Measurements from ENCODE around the gene CDC42BPB. TPM values are rescaled to one million over a fixed set of nuclear protein-coding genes. Genes with fewer than 3 reads are reported as not detected.
"Not testable (repeated sequence)": the region's sequence is repeated elsewhere in the genome, so short reads cannot be mapped to it uniquely, and the experiment has no call there.

Gene CDC42BPB
- total RNA-seq, 1 experiment from 2014 or later = 45.0 TPM

GRCh38 chr14:103030741-103031565, 26.4 kb downstream of the CDC42BPB start:
- no peak for DNase-seq (ENCODE audit: low read depth, low spot score)
- in situ Hi-C loops (cut with HindIII; ENCODE audit: low pct_unique_long_range_greater_than_20kb, low sequenced_read_pairs) = no loop called here

GRCh38 chr14:103029936-103030335, 27.4 kb downstream of the CDC42BPB start:
- in situ Hi-C loops (cut with HindIII; ENCODE audit: low pct_unique_long_range_greater_than_20kb, low sequenced_read_pairs) = no loop called here
- no peak for DNase-seq (ENCODE audit: low read depth, low spot score)

GRCh38 chr14:103028772-103029171, 28.6 kb downstream of the CDC42BPB start:
- in situ Hi-C loops (cut with HindIII; ENCODE audit: low pct_unique_long_range_greater_than_20kb, low sequenced_read_pairs) = no loop called here
- DNase-seq (ENCODE audit: low read depth, low spot score) = no peak

- no peak for DNase-seq (ENCODE audit: low read depth, low spot score)
- in situ Hi-C loops (cut with HindIII; ENCODE audit: low pct_unique_long_range_greater_than_20kb, low sequenced_read_pairs) = no loop called here
Observed at GRCh38 chr14:103028161-103028767, 29.1 kb downstream of the CDC42BPB start.

- in situ Hi-C loops (cut with HindIII; ENCODE audit: low pct_unique_long_range_greater_than_20kb, low sequenced_read_pairs) = no loop called here
- DNase-seq (ENCODE audit: low read depth, low spot score) = no peak
Observed at GRCh38 chr14:103027451-103027850, 29.9 kb downstream of the CDC42BPB start.

GRCh38 chr14:103026988-103027387, 30.4 kb downstream of the CDC42BPB start:
- in situ Hi-C loops (cut with HindIII; ENCODE audit: low pct_unique_long_range_greater_than_20kb, low sequenced_read_pairs) = no loop called here
- no peak for DNase-seq (ENCODE audit: low read depth, low spot score)

- in situ Hi-C loops (cut with HindIII; ENCODE audit: low pct_unique_long_range_greater_than_20kb, low sequenced_read_pairs); DNase-seq (ENCODE audit: low read depth, low spot score): not testable (repeated sequence)
Observed at GRCh38 chr14:103026196-103026595, 31.2 kb downstream of the CDC42BPB start.

- no peak for DNase-seq (ENCODE audit: low read depth, low spot score)
- in situ Hi-C loops (cut with HindIII; ENCODE audit: low pct_unique_long_range_greater_than_20kb, low sequenced_read_pairs) = no loop called here
Observed at GRCh38 chr14:103023881-103024473, 33.4 kb downstream of the CDC42BPB start.

GRCh38 chr14:103022685-103023044, 34.7 kb downstream of the CDC42BPB start:
- no peak for DNase-seq (ENCODE audit: low read depth, low spot score)
- in situ Hi-C loops (cut with HindIII; ENCODE audit: low pct_unique_long_range_greater_than_20kb, low sequenced_read_pairs) = no loop called here

GRCh38 chr14:103022002-103022684, 35.2 kb downstream of the CDC42BPB start:
- in situ Hi-C loops (cut with HindIII; ENCODE audit: low pct_unique_long_range_greater_than_20kb, low sequenced_read_pairs) = no loop called here
- no peak for DNase-seq (ENCODE audit: low read depth, low spot score)

GRCh38 chr14:103021684-103022001, 35.7 kb downstream of the CDC42BPB start:
- no peak for DNase-seq (ENCODE audit: low read depth, low spot score)

GRCh38 chr14:103020271-103021170, 36.8 kb downstream of the CDC42BPB start:
- in situ Hi-C loops (cut with HindIII; ENCODE audit: low pct_unique_long_range_greater_than_20kb, low sequenced_read_pairs) = no loop called here
- DNase-seq (ENCODE audit: low read depth, low spot score) = no peak

More at GRCh38 chr14:103021684-103022001, 35.7 kb downstream of the CDC42BPB start:
- in situ Hi-C loops (cut with HindIII; ENCODE audit: low pct_unique_long_range_greater_than_20kb, low sequenced_read_pairs) = no loop called here

- no peak for DNase-seq (ENCODE audit: low read depth, low spot score)
- in situ Hi-C loops (cut with HindIII; ENCODE audit: low pct_unique_long_range_greater_than_20kb, low sequenced_read_pairs) = no loop called here
Observed at GRCh38 chr14:103019826-103020225, 37.5 kb downstream of the CDC42BPB start.

- no peak for DNase-seq (ENCODE audit: low read depth, low spot score)
- in situ Hi-C loops (cut with HindIII; ENCODE audit: low pct_unique_long_range_greater_than_20kb, low sequenced_read_pairs) = no loop called here
Observed at GRCh38 chr14:103019236-103019635, 38.1 kb downstream of the CDC42BPB start.

- DNase-seq (ENCODE audit: low read depth, low spot score) = no peak
Observed at GRCh38 chr14:103016594-103016993, 40.8 kb downstream of the CDC42BPB start.

GRCh38 chr14:103016071-103016470, 41.3 kb downstream of the CDC42BPB start:
- in situ Hi-C loops (cut with HindIII; ENCODE audit: low pct_unique_long_range_greater_than_20kb, low sequenced_read_pairs) = no loop called here

More at GRCh38 chr14:103016594-103016993, 40.8 kb downstream of the CDC42BPB start:
- in situ Hi-C loops (cut with HindIII; ENCODE audit: low pct_unique_long_range_greater_than_20kb, low sequenced_read_pairs) = no loop called here

GRCh38 chr14:103015426-103015825, 41.9 kb downstream of the CDC42BPB start:
- in situ Hi-C loops (cut with HindIII; ENCODE audit: low pct_unique_long_range_greater_than_20kb, low sequenced_read_pairs) = no loop called here
- no peak for DNase-seq (ENCODE audit: low read depth, low spot score)

More at GRCh38 chr14:103016071-103016470, 41.3 kb downstream of the CDC42BPB start:
- no peak for DNase-seq (ENCODE audit: low read depth, low spot score)
